OCI-LY3 (cell line): Measurements from ENCODE around the gene SLC9C2.
"Not testable (repeated sequence)": the region's sequence is repeated elsewhere in the genome, so short reads cannot be mapped to it uniquely, and the experiment has no call there.

Experiments used
- H2AFZ ChIP-seq: fragments of 200-600, 300-600 bp; shearing (Covaris generic); 2 replicates; pipeline ENCODE4 v1.6.0; 2014; ENCODE audit warnings: antibody characterized with exemption, low read depth, low read length
- H3K27ac ChIP-seq: fragments of 200-600, 300-600 bp; sonication (generic); 2 replicates; pipeline ENCODE4 v1.5.1; 2014; ENCODE audit warnings: mild to moderate bottlenecking, low read length, moderate library complexity, mixed read lengths
- H3K27me3 ChIP-seq: fragments of 200-600, 300-600 bp; sonication (generic); 2 replicates; pipeline ENCODE4 v1.6.1; 2014; ENCODE audit warnings: low read depth, low read length, mixed read lengths
- H3K36me3 ChIP-seq: fragments of 200-600, 300-600 bp; sonication (generic); replicated peaks from 2 replicates; pipeline ENCODE3; 2014; ENCODE audit warnings: low read depth, low read length, mixed read lengths
- H3K4me1 ChIP-seq: fragments of 300-600, 200-600 bp; sonication (generic); 2 replicates; pipeline ENCODE4 v1.6.1; 2014; ENCODE audit warnings: low read length, mixed read lengths
- H3K4me2 ChIP-seq: fragments of 200-600, 300-600 bp; sonication (generic); 2 replicates; pipeline ENCODE4 v1.6.1; 2014; ENCODE audit warnings: low read length, mixed read lengths
- H3K4me3 ChIP-seq: fragments of 300-600, 200-600 bp; sonication (generic); 2 replicates; pipeline ENCODE4 v1.5.1; 2014; ENCODE audit warnings: antibody characterized with exemption, mild to moderate bottlenecking, low read length, moderate library complexity
- H3K79me2 ChIP-seq: fragments of 300-600, 200-600 bp; shearing (Covaris generic); 2 replicates; pipeline ENCODE4 v1.6.1; 2014; ENCODE audit warnings: mild to moderate bottlenecking, low read length, mixed read lengths
- H3K9ac ChIP-seq: fragments of 300-600, 200-600 bp; shearing (Covaris generic); 2 replicates; pipeline ENCODE4 v1.6.0; 2014; ENCODE audit warnings: mild to moderate bottlenecking, low read length, moderate library complexity
- H3K9me3 ChIP-seq: fragments of 200-600, 300-600 bp; shearing (Covaris generic); 2 replicates; pipeline ENCODE4 v1.6.1; 2014; ENCODE audit warnings: low read length, mixed read lengths; ENCODE audit not compliant: insufficient read depth
- H4K20me1 ChIP-seq: fragments of 200-600, 300-600 bp; sonication (generic); 2 replicates; pipeline ENCODE4 v1.6.1; 2016; ENCODE audit warnings: low read length, mixed read lengths; ENCODE audit not compliant: insufficient read depth
- CTCF ChIP-seq: fragments of 200-600, 300-600 bp; sonication (generic); IDR thresholded peaks from 2 replicates; pipeline ENCODE4 v1.5.1; 2014; ENCODE audit warnings: antibody characterized with exemption, low read length, low read depth
- EZH2phosphoT487 ChIP-seq: fragments of 200-600 bp; shearing (Covaris generic); IDR thresholded peaks from 2 replicates; pipeline ENCODE4 v1.6.1; 2018; ENCODE audit warnings: antibody characterized with exemption, mixed run types, low read depth

The SLC9C2 gene

GRCh38 chr1:173475564-173476196 is 127.2 kb downstream of the SLC9C2 start:
- H3K4me1 ChIP-seq = peaks cover 25% of the 10 kb centered on the region
- peaks cover 35% of the 10 kb centered on the region for H3K79me2 ChIP-seq
- H3K9ac ChIP-seq = peak overlapping the region; percentile 82
- H3K4me2 ChIP-seq = peak overlapping the region; percentile 87
- H3K9me3 ChIP-seq = peaks cover 2% of the 10 kb centered on the region; the same call in 1 of the 2 replicates
- H2AFZ ChIP-seq = no peak overlapping the region
- H3K27me3 ChIP-seq = no peaks in the 10 kb centered on the region
- peaks cover 20% of the 10 kb centered on the region for H4K20me1 ChIP-seq
- no peak overlapping the region for H3K27ac ChIP-seq
- TF ChIP-seq EZH2phosphoT487 (no peak), CTCF (no peak)
- peaks cover 24% of the 10 kb centered on the region for H3K36me3 ChIP-seq
- H3K4me3 ChIP-seq = peak overlapping the region; percentile 85

DNA sequence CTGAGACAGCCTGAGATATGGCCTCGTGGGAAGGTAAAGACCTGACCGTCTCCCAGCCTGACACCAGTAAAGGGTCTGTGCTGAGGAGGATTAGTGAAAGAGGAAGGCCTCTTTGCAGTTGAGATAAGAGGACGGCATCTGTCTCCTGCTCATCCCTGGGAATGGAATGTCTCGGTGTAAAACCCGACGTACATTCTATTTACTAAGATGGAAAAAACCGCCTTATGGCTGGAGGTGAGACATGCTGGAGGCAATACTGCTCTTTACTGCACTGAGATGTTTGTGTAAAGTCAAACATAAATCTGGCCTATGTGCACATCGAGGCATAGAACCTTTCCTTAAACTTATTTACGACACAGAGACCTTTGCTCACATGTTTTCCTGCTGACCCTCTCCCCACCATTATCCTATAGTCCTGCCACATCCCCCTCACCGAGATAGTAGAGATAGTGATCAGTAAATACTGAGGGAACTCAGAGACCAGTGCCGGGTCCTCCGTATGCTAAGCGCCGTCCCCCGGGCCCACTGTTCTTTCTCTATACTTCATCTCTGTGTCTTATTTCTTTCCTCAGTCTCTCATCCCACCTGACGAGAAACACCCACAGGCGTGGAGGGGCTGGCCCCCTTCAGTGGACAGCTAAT is 128.0 kb downstream of the SLC9C2 start:
- not testable (repeated sequence) for H3K4me3 ChIP-seq, H3K9ac ChIP-seq, H2AFZ ChIP-seq, H3K27me3 ChIP-seq, H3K9me3 ChIP-seq, H3K4me2 ChIP-seq, H3K27ac ChIP-seq
- Histone ChIP-seq H4K20me1 (peaks cover 14% of the 10 kb centered on the region), H3K4me1 (peaks cover 25% of the 10 kb centered on the region), H3K36me3 (peaks cover 18% of the 10 kb centered on the region), H3K79me2 (peaks cover 32% of the 10 kb centered on the region)

DNA sequence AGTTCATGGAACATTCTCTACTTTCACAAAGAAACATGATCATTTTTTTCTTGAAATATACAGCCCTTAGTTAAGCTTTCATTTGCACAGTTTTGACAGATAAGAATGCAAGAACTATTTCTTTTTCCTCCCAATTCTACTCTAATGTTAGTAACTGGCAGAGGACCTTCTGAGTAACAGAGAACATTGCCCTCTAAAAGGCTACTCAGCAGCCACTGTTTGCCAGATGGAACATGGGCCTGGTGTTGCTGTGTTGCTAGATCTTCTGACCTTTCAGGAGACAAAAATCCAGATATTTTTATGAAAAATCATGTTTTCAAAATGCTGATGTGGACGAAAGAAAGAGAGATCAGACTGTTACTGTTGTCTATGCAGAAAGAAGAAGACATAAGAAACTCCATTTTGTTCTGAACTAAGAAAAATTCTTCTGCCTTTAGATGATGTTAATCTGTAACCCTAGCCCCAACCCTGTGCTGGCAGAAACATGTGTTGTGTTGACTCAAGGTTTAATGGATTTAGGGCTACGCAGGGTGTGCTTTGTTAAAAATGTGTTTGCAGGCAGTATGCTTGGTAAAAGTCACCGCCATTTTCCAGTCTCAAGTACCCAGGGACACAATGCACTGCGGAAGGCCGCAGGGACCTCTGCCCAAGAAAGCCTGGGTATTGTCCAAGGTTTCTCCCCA is 128.6 kb downstream of the SLC9C2 start:
- Histone ChIP-seq H3K4me2 (no peak overlapping the region), H3K4me3 (no peak overlapping the region), H3K27me3 (no peaks in the 10 kb centered on the region), H3K9me3 (peaks cover 5% of the 10 kb centered on the region; the same call in 1 of the 2 replicates), H3K79me2 (peaks cover 26% of the 10 kb centered on the region), H3K9ac (no peak overlapping the region), H2AFZ (no peak overlapping the region), H4K20me1 (peaks cover 10% of the 10 kb centered on the region), H3K36me3 (peaks cover 14% of the 10 kb centered on the region), H3K27ac (no peak overlapping the region), H3K4me1 (peaks cover 22% of the 10 kb centered on the region)
- TF ChIP-seq CTCF (no peak), EZH2phosphoT487 (no peak)

GRCh38 chr1:173473599-173474011 is 129.3 kb downstream of the SLC9C2 start:
- H3K4me2 ChIP-seq = no peak overlapping the region
- no peak overlapping the region for H3K9ac ChIP-seq
- H4K20me1 ChIP-seq = peaks cover 6% of the 10 kb centered on the region; the same call in 1 of the 2 replicates
- no peak overlapping the region for H3K4me3 ChIP-seq
- peaks cover 11% of the 10 kb centered on the region for H3K36me3 ChIP-seq
- no peak overlapping the region for H2AFZ ChIP-seq
- H3K79me2 ChIP-seq = peaks cover 20% of the 10 kb centered on the region
- H3K4me1 ChIP-seq = peaks cover 16% of the 10 kb centered on the region
- TF ChIP-seq CTCF = no peak
- TF ChIP-seq EZH2phosphoT487 = no peak
- H3K9me3 ChIP-seq = peaks cover 5% of the 10 kb centered on the region; the same call in 1 of the 2 replicates
- no peak overlapping the region for H3K27ac ChIP-seq
- no peaks in the 10 kb centered on the region for H3K27me3 ChIP-seq
